ENCODE measurements around the gene FKBP7.
"Not testable (repeated sequence)": the region's sequence is repeated elsewhere in the genome, so short reads cannot be mapped to it uniquely, and the experiment has no call there.

Gene FKBP7

GRCh38 chr2:178478439-178479274, at the start of gene FKBP7:
Gene FKBP7 (minus strand): TSS chr2:178478600. CDS start chr2:178478499, 101 bp downstream.
- DNase-seq, result peak; percentile 84

GRCh38 chr2:178527592-178527991, 49.2 kb upstream of the FKBP7 start:
- DNase-seq, result no peak

- DNase-seq, result no peak
Measured at GRCh38 chr2:178526256-178526655, 47.9 kb upstream of the FKBP7 start.

- not testable (repeated sequence) for DNase-seq
Measured at GRCh38 chr2:178525460-178525859, 47.1 kb upstream of the FKBP7 start.

GRCh38 chr2:178525010-178525409, 46.6 kb upstream of the FKBP7 start:
- DNase-seq, result not testable (repeated sequence)

- DNase-seq, result no peak
Measured at GRCh38 chr2:178523596-178524134, 45.3 kb upstream of the FKBP7 start.

GRCh38 chr2:178522950-178523595, 44.7 kb upstream of the FKBP7 start:
- DNase-seq, result peak; percentile 79

GRCh38 chr2:178521304-178522150, 43.1 kb upstream of the FKBP7 start:
- DNase-seq, result no peak

- DNase-seq, result no peak
Measured at GRCh38 chr2:178517496-178517895, 39.1 kb upstream of the FKBP7 start.

- DNase-seq, result no peak
Measured at GRCh38 chr2:178514664-178515063, 36.3 kb upstream of the FKBP7 start.

- DNase-seq, result no peak
Measured at GRCh38 chr2:178513876-178514275, 35.5 kb upstream of the FKBP7 start.

- DNase-seq, result no peak
Measured at GRCh38 chr2:178512484-178512883, 34.1 kb upstream of the FKBP7 start.

GRCh38 chr2:178510384-178510783, 32.0 kb upstream of the FKBP7 start:
- DNase-seq, result no peak

- no peak for DNase-seq
Measured at GRCh38 chr2:178508646-178509045, 30.2 kb upstream of the FKBP7 start.

GRCh38 chr2:178506949-178507348, 28.5 kb upstream of the FKBP7 start:
- no peak for DNase-seq

- DNase-seq, result no peak
Measured at GRCh38 chr2:178506524-178506923, 28.1 kb upstream of the FKBP7 start.

GRCh38 chr2:178506101-178506500, 27.7 kb upstream of the FKBP7 start:
- no peak for DNase-seq

- no peak for DNase-seq
Measured at GRCh38 chr2:178502751-178503150, 24.4 kb upstream of the FKBP7 start.

- no peak for DNase-seq
Measured at GRCh38 chr2:178499640-178500039, 21.2 kb upstream of the FKBP7 start.

GRCh38 chr2:178498137-178498536, 19.7 kb upstream of the FKBP7 start:
- no peak for DNase-seq

GRCh38 chr2:178496049-178496448, 17.6 kb upstream of the FKBP7 start:
- no peak for DNase-seq

GRCh38 chr2:178491612-178492011, 13.2 kb upstream of the FKBP7 start:
- DNase-seq, result no peak

GRCh38 chr2:178485356-178485755, 7.0 kb upstream of the FKBP7 start:
- no peak for DNase-seq

Measured in NCI-H2107 (cell line).